ENCODE results near the gene RTN4R. TPM values are rescaled to one million over a fixed set of nuclear protein-coding genes. Genes with fewer than 3 reads are reported as not detected.
A peak's percentile ranks its signal among the peaks of the same experiment; 100 is the strongest.
"Not testable (repeated sequence)": the region's sequence is repeated elsewhere in the genome, so short reads cannot be mapped to it uniquely, and the experiment has no call there.

Gene RTN4R
- total and polyA plus RNA-seq, 9 of the 15 experiments (the other 6 are each of a cell fraction or from before 2014, with no cell fraction given), result 0.04 to 2.8 (median 1.4) TPM; not detected in 3

DNA sequence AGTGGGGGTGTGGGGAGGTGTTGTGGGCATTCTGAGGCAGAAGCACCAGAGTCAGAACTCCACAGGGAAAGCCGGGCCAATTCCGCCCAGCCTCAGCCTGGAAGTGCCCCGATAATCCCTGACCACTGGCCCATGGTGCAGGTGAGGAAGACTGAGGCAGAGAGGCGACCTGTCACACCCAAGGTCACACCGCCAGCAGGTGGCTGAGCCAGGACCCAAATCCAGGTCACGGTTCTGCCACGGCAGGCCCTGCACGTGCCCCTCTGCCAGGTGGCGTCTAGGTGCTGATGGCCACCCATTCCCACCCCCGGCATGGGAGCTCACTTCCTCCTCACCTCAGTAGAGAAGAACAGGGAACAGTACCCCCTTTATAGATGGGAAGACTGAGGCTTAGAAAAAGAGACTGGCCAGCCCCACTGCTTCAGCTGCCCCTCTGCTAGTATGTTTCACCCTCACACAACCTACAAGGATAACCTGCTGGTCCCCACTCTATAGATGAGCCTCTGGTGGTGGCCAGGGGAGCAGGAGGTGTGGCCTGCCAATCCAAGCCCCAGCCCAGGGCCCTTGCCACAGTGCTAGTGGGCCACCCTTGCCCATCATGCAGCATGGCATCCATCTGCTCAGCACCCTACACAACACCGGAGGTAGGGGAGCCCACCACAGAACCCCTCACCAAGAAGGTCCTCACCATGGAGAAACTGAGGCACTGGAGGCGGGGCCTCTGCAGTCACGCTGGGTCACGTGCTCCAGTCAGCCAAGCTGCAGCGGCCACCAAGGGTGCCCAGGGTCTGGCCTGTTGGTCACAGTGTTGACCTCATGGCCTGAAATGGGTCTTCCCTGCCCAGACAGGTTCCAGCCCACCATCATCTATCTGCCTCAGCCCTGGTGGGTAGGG, 2.1 kb downstream of the RTN4R start (continued):
- TF ChIP-seq CHD4 (IDR thresholded peaks at IDR 0.05; ENCODE audit: insufficient read depth, insufficient replicate concordance, low read depth, low read length, poor library complexity, severe bottlenecking) (peak; percentile 94), RAD51 (IDR thresholded peaks at IDR 0.05; ENCODE audit: borderline replicate concordance, low read depth) (peak; percentile 37; the same call in 1 of the 2 replicates), ZNF143 (CRISPR knock-in tag; IDR thresholded peaks at IDR 0.05) (0 out of 2 replicates have a peak, but pooled peaks have one; percentile 34), CXXC5 (CRISPR knock-in tag; IDR thresholded peaks at IDR 0.05) (peak; percentile 12; the same call in 1 of the 2 replicates), STAG1 (CRISPR knock-in tag; IDR thresholded peaks at IDR 0.05; ENCODE audit: borderline replicate concordance) (peak; percentile 18; the same call in 1 of the 2 replicates), ESRRA (IDR thresholded peaks at IDR 0.05; ENCODE audit: borderline replicate concordance, low read depth) (peak; percentile 95)
- TF ChIP-seq, protein P1, sequence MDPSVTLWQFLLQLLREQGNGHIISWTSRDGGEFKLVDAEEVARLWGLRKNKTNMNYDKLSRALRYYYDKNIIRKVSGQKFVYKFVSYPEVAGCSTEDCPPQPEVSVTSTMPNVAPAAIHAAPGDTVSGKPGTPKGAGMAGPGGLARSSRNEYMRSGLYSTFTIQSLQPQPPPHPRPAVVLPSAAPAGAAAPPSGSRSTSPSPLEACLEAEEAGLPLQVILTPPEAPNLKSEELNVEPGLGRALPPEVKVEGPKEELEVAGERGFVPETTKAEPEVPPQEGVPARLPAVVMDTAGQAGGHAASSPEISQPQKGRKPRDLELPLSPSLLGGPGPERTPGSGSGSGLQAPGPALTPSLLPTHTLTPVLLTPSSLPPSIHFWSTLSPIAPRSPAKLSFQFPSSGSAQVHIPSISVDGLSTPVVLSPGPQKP (CRISPR knock-in tag; IDR thresholded peaks at IDR 0.05), result 0 out of 2 replicates have a peak, but pooled peaks have one; percentile 22
- TF ChIP-seq, protein P2, sequence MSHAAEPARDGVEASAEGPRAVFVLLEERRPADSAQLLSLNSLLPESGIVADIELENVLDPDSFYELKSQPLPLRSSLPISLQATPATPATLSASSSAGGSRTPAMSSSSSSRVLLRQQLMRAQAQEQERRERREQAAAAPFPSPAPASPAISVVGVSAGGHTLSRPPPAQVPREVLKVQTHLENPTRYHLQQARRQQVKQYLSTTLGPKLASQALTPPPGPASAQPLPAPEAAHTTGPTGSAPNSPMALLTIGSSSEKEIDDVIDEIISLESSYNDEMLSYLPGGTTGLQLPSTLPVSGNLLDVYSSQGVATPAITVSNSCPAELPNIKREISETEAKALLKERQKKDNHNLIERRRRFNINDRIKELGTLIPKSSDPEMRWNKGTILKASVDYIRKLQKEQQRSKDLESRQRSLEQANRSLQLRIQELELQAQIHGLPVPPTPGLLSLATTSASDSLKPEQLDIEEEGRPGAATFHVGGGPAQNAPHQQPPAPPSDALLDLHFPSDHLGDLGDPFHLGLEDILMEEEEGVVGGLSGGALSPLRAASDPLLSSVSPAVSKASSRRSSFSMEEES (CRISPR knock-in tag; IDR thresholded peaks at IDR 0.05), result peak; percentile 53
- TF ChIP-seq, protein P3, sequence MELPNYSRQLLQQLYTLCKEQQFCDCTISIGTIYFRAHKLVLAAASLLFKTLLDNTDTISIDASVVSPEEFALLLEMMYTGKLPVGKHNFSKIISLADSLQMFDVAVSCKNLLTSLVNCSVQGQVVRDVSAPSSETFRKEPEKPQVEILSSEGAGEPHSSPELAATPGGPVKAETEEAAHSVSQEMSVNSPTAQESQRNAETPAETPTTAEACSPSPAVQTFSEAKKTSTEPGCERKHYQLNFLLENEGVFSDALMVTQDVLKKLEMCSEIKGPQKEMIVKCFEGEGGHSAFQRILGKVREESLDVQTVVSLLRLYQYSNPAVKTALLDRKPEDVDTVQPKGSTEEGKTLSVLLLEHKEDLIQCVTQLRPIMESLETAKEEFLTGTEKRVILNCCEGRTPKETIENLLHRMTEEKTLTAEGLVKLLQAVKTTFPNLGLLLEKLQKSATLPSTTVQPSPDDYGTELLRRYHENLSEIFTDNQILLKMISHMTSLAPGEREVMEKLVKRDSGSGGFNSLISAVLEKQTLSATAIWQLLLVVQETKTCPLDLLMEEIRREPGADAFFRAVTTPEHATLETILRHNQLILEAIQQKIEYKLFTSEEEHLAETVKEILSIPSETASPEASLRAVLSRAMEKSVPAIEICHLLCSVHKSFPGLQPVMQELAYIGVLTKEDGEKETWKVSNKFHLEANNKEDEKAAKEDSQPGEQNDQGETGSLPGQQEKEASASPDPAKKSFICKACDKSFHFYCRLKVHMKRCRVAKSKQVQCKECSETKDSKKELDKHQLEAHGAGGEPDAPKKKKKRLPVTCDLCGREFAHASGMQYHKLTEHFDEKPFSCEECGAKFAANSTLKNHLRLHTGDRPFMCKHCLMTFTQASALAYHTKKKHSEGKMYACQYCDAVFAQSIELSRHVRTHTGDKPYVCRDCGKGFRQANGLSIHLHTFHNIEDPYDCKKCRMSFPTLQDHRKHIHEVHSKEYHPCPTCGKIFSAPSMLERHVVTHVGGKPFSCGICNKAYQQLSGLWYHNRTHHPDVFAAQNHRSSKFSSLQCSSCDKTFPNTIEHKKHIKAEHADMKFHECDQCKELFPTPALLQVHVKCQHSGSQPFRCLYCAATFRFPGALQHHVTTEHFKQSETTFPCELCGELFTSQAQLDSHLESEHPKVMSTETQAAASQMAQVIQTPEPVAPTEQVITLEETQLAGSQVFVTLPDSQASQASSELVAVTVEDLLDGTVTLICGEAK (IDR thresholded peaks at IDR 0.05), result not testable (repeated sequence)
- TF ChIP-seq, protein P3 (CRISPR knock-in tag; IDR thresholded peaks at IDR 0.05), result 0 out of 2 replicates have a peak, but pooled peaks have one; percentile 35

Data from K562 (cell line).